Gastrocnemius medialis (tissue), 4 donors: ENCODE results near the gene ZBTB2. TPM values are rescaled to one million over a fixed set of nuclear protein-coding genes. Genes with fewer than 3 reads are reported as not detected.
"Not testable (repeated sequence)": the region's sequence is repeated elsewhere in the genome, so short reads cannot be mapped to it uniquely, and the experiment has no call there.

Experiments
- ATAC-seq, 2 donors: fragments of 150-250 bp; one replicate each; pipeline ENCODE4 v1.9.1; 2016
- DNase-seq, 2 donors: peaks; one replicate each; pipeline ENCODE4 v3.0.0-alpha.2; 2019
- H3K27ac ChIP-seq, 4 donors: fragments of 200-600 bp; sonication (generic); 1 replicate in 1 of 4; 2 replicates in 3 of 4; pipeline ENCODE4 v1.5.1; 2016 to 2018; ENCODE audit warnings: mild to moderate bottlenecking in 2 of 4, moderate library complexity in 1 of 4
- H3K27me3 ChIP-seq, 3 donors: fragments of 200-600 bp; sonication (generic) in 2 of 3; 1 replicate in 1 of 3; 2 replicates in 2 of 3; pipeline versions ENCODE4 v1.5.1 to v1.6.0; 2016 to 2019; ENCODE audit warnings: mild to moderate bottlenecking in 1 of 3, moderate library complexity in 1 of 3
- H3K36me3 ChIP-seq, 2 donors: fragments of 200-600 bp; sonication (generic) in 1 of 2; one replicate each; pipeline ENCODE4 v1.5.1; 2017 to 2018
- H3K4me1 ChIP-seq, 2 donors: fragments of 200-600 bp; sonication (generic) in 1 of 2; one replicate each; pipeline ENCODE4 v1.5.1; 2016 to 2017; ENCODE audit warnings: mild to moderate bottlenecking in 2 of 2
- H3K4me3 ChIP-seq, 4 donors: fragments of 200-600 bp; sonication (generic) in 3 of 4; 1 replicate in 1 of 4; 2 replicates in 3 of 4; pipeline ENCODE4 v1.5.1; 2016 to 2019; ENCODE audit warnings: mild to moderate bottlenecking in 2 of 4
- H3K9me3 ChIP-seq, 3 donors: fragments of 200-600 bp; sonication (generic) in 2 of 3; 1 replicate in 1 of 3; 2 replicates in 2 of 3; pipeline ENCODE4 v1.5.1; 2016 to 2019
- POLR2A ChIP-seq, 2 donors: fragments of 450-650 bp; IDR thresholded peaks; one replicate each; pipeline ENCODE4 v1.6.1; 2017; ENCODE audit warnings: antibody characterized with exemption in 2 of 2, mild to moderate bottlenecking in 2 of 2, moderate library complexity in 2 of 2
- in situ Hi-C, 4 donors: fragments of 200-750 bp; cut with MboI; loops; one replicate each; pipeline versions ENCODE4 v1.15.0 to v1.8.0; 2017; ENCODE audit warnings: low sequenced_read_pairs in 4 of 4
- intact Hi-C: fragments of 100-400 bp; cut with DNase I; formaldehyde crosslinking; loops from one replicate; pipeline ENCODE4 v1.15.1; 2023; ENCODE audit warnings: low total_unique reads
- total RNA-seq, 4 donors: library from RNA; depleted of rRNA; stranded (reverse); fragments of >200 nt; gene quantifications; one replicate each; pipeline versions ENCODE4 v1.1.0 to v1.2.3, GENCODE V29; 2016
- TF ChIP-seq, protein P1 (sequence below), 5 experiments: fragments of 450-650 bp in 3 of 5; fragments of 200-600 bp in 2 of 5; sonication (generic) in 2 of 5; IDR thresholded peaks in 4 of 5; conservative IDR thresholded peaks in 1 of 5; 1 replicate in 4 of 5; 2 replicates in 1 of 5; pipeline ENCODE4 v1.5.1; 2016 to 2019; ENCODE audit warnings: antibody characterized with exemption in 5 of 5, mild to moderate bottlenecking in 3 of 5, moderate library complexity in 3 of 5

Gene ZBTB2
- total RNA-seq, 4 donors from 2014 or later = 9.6 to 18.5 (median 14.3) TPM

DNA sequence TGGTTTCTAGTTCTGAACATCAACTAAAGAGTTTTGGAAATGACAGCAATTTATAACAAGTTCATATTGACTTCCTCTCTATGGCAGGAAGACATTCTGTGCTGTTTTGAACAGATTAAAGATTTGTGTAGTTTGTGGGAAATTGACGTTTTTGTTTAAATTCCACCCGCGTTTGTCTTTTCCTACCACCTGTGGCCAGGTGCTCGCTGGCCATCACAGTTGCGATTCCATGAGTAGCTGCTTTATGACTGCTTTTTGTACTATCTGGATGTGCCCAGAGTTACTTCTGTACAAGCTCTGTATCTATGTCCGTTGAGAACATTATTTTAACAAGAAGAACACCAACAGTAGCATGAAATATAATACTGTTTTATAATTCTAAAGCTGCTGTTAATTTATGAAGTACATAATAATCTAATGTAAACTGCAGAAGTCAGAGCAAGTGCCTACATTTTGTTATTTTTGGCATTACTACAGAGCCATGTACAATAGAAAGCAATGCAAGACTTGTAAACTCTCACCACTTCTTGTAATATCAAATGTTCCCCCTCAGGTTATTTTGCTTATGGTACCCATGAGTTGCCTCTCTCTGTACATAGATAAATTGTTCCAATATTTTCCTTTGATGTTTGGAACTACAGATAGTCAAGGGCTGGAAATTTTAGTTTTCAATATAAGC is 33.5 kb downstream of the ZBTB2 start:
- DNase-seq (no peak), ATAC-seq (no peak)
- no peaks in the 10 kb centered on the region for H3K9me3 ChIP-seq
- peaks cover 0 to 24% of the 10 kb centered on the region in 2 donors for H3K36me3 ChIP-seq
- H3K4me1 ChIP-seq = no peaks in the 10 kb centered on the region
- no peaks in the 10 kb centered on the region for H3K27me3 ChIP-seq
- no peak for TF ChIP-seq POLR2A (IDR thresholded peaks at IDR 0.05)
- TF ChIP-seq, protein P1, sequence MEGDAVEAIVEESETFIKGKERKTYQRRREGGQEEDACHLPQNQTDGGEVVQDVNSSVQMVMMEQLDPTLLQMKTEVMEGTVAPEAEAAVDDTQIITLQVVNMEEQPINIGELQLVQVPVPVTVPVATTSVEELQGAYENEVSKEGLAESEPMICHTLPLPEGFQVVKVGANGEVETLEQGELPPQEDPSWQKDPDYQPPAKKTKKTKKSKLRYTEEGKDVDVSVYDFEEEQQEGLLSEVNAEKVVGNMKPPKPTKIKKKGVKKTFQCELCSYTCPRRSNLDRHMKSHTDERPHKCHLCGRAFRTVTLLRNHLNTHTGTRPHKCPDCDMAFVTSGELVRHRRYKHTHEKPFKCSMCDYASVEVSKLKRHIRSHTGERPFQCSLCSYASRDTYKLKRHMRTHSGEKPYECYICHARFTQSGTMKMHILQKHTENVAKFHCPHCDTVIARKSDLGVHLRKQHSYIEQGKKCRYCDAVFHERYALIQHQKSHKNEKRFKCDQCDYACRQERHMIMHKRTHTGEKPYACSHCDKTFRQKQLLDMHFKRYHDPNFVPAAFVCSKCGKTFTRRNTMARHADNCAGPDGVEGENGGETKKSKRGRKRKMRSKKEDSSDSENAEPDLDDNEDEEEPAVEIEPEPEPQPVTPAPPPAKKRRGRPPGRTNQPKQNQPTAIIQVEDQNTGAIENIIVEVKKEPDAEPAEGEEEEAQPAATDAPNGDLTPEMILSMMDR (IDR thresholded peaks at IDR 0.05 in 4 of 5, conservative IDR thresholded peaks at IDR 0.05 in 1 of 5) = no peak
- H3K4me3 ChIP-seq = no peak overlapping the region
- in situ Hi-C loops (no loop called here), intact Hi-C loops (no loop called here)
- H3K27ac ChIP-seq = no peak overlapping the region

DNA sequence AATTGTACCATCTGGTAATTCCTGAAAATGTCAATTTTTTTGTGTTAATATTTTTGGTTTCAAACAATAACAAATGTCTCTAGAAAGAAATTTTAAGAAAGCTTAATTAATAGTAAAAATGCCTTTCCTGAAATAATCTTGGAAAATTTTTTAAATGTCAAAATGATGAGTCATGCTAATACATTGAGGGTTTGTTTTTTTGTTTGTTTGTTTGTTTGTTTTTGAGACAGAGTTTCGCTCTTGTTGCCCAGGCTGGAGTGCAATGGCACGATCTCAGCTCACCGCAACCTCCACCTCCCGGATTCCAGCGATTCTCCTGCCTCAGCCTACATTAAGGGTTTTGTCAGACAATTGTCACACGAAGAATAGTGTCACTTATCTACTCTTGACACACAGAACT is 34.4 kb downstream of the ZBTB2 start:
- H3K36me3 ChIP-seq = peaks cover 0 to 15% of the 10 kb centered on the region in 2 donors
- H3K27ac ChIP-seq, H3K27me3 ChIP-seq, in situ Hi-C loops, intact Hi-C loops, H3K9me3 ChIP-seq, H3K4me1 ChIP-seq, DNase-seq, ATAC-seq, H3K4me3 ChIP-seq: not testable (repeated sequence)

DNA sequence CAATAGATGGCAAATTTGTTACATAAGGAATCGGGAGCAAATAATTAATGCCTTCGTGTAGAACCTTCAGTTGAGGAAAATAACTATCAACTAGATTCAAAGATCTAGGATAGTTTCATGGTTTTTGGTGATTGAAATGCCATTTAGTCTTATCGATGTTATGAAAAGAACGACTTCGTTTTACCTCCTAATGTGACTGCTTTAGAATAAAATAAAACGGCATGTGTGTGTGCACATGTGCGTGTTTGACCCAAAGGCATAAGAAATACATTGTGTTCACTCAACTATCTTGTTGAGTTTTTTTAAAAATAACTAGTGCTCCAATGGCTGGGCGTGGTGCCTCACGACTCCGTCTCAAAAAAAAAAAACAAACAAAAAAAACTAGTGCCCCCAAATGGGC is 37.6 kb downstream of the ZBTB2 start:
- in situ Hi-C loops = no loop called here
- ATAC-seq = no peak

DNA sequence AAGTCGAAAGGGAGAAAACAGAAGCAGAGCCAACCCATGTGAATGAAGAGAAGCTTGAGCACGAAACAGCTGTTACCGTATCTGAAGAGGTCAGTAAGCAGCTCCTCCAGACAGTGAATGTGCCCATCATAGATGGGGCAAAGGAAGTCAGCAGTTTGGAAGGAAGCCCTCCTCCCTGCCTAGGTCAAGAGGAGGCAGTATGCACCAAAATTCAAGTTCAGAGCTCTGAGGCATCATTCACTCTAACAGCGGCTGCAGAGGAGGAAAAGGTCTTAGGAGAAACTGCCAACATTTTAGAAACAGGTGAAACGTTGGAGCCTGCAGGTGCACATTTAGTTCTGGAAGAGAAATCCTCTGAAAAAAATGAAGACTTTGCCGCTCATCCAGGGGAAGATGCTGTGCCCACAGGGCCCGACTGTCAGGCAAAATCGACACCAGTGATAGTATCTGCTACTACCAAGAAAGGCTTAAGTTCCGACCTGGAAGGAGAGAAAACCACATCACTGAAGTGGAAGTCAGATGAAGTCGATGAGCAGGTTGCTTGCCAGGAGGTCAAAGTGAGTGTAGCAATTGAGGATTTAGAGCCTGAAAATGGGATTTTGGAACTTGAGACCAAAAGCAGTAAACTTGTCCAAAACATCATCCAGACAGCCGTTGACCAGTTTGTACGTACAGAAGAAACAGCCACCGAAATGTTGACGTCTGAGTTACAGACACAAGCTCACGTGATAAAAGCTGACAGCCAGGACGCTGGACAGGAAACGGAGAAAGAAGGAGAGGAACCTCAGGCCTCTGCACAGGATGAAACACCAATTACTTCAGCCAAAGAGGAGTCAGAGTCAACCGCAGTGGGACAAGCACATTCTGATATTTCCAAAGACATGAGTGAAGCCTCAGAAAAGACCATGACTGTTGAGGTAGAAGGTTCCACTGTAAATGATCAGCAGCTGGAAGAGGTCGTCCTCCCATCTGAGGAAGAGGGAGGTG is 38.7 kb downstream of the ZBTB2 start:
- intact Hi-C loops = no loop called here
- Histone ChIP-seq H3K27ac (no peak overlapping the region), H3K4me3 (no peak overlapping the region), H3K27me3 (no peaks in the 10 kb centered on the region), H3K36me3 (no peaks in the 10 kb centered on the region), H3K4me1 (no peaks in the 10 kb centered on the region), H3K9me3 (no peaks in the 10 kb centered on the region)
- TF ChIP-seq, protein P1 (IDR thresholded peaks at IDR 0.05 in 4 of 5, conservative IDR thresholded peaks at IDR 0.05 in 1 of 5) = no peak
- TF ChIP-seq POLR2A (IDR thresholded peaks at IDR 0.05) = no peak
- DNase-seq = no peak
- ATAC-seq = no peak
- in situ Hi-C loops = no loop called here

More for the DNA sequence above, 37.6 kb downstream of the ZBTB2 start:
- Histone ChIP-seq H3K4me3 (no peak overlapping the region), H3K27me3 (no peaks in the 10 kb centered on the region), H3K36me3 (no peaks in the 10 kb centered on the region), H3K9me3 (no peaks in the 10 kb centered on the region), H3K4me1 (no peaks in the 10 kb centered on the region), H3K27ac (no peak overlapping the region)
- intact Hi-C loops = no loop called here
- TF ChIP-seq POLR2A (IDR thresholded peaks at IDR 0.05) = no peak
- TF ChIP-seq, protein P1 (IDR thresholded peaks at IDR 0.05 in 4 of 5, conservative IDR thresholded peaks at IDR 0.05 in 1 of 5) = no peak
- no peak for DNase-seq

DNA sequence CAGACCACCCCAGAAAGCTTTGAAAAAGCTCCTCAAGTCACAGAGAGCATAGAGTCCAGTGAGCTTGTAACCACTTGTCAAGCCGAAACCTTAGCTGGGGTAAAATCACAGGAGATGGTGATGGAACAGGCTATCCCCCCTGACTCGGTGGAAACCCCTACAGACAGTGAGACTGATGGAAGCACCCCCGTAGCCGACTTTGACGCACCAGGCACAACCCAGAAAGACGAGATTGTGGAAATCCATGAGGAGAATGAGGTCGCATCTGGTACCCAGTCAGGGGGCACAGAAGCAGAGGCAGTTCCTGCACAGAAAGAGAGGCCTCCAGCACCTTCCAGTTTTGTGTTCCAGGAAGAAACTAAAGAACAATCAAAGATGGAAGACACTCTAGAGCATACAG is 39.6 kb downstream of the ZBTB2 start:
- no peaks in the 10 kb centered on the region for H3K36me3 ChIP-seq
- in situ Hi-C loops = no loop called here
- H3K9me3 ChIP-seq = no peaks in the 10 kb centered on the region
- H3K4me1 ChIP-seq = no peaks in the 10 kb centered on the region
- no peak overlapping the region for H3K4me3 ChIP-seq
- H3K27ac ChIP-seq = no peak overlapping the region
- DNase-seq (no peak), ATAC-seq (no peak)
- intact Hi-C loops = no loop called here
- no peaks in the 10 kb centered on the region for H3K27me3 ChIP-seq
- TF ChIP-seq, protein P1 (IDR thresholded peaks at IDR 0.05 in 4 of 5, conservative IDR thresholded peaks at IDR 0.05 in 1 of 5) = no peak
